HepG2 (cell line): ENCODE data around the gene MORC4. TPM values are rescaled to one million over a fixed set of nuclear protein-coding genes. Genes with fewer than 3 reads are reported as not detected.

Experiments
- ATAC-seq: fragments of 200-7000 bp; cut with Tn5 transposase; 3 replicates; pipeline ENCODE4 v1.9.1; 2020; ENCODE audit warnings: mild to moderate bottlenecking, moderate library complexity
- BruUV-seq: library from RNA; stranded (reverse); fragments of 400-500 nt; replicated peaks from 2 replicates; lab custom pipeline; 2021; lab: Mats Ljungman, UMichigan
- CTCF ChIA-PET: fragments of 300-600 bp; formaldehyde crosslinking; extraction: SDS; loops from one replicate; lab custom pipeline; 2021; ENCODE audit warnings: low total read pairs, inconsistent platforms, low intra/inter-chr PET ratio; lab: Yijun Ruan, JAX
- POLR2A ChIA-PET: fragments of 350-600 bp; sonication (Branson Sonifier 250); formaldehyde crosslinking; loops from one replicate; lab custom pipeline; 2020; ENCODE audit warnings: antibody characterized with exemption, inconsistent platforms; lab: Yijun Ruan, JAX
- DNase-seq: peaks from one replicate; pipeline ENCODE4 v3.0.0-alpha.2; 2015; ENCODE audit warnings: low spot score
- FAIRE-seq: peaks from 3 replicates; lab custom pipeline; 2011; peaks lifted over from hg19 to GRCh38; lab: Jason Lieb, UNC
- H2AFZ ChIP-seq: one replicate; pipeline ENCODE4 v1.6.1; 2011; ENCODE audit warnings: low read length, inconsistent platforms
- H3K27ac ChIP-seq: fragments of 300-600 bp; 3 replicates; pipeline ENCODE4 v1.8.0; 2011; ENCODE audit warnings: mixed run types, mild to moderate bottlenecking, mixed read lengths, low read length, inconsistent platforms; ENCODE audit not compliant: insufficient read depth; ENCODE audit errors: extremely low read length
- H3K27me3 ChIP-seq, 2 experiments: fragments of 200-600 bp in 1 of 2; 2 replicates in 1 of 2; 3 replicates in 1 of 2; pipeline versions ENCODE4 v1.6.0 to v1.8.0; 2011; ENCODE audit warnings: low read length in 2 of 2, mild to moderate bottlenecking in 2 of 2, moderate library complexity in 2 of 2, inconsistent platforms in 1 of 2; ENCODE audit not compliant: insufficient read depth in 2 of 2, control insufficient read depth in 1 of 2
- H3K36me3 ChIP-seq, 2 experiments: fragments of 200-600 bp in 1 of 2; replicated peaks in 1 of 2; 2 replicates in 1 of 2; 3 replicates in 1 of 2; pipeline versions ENCODE4 v1.5.1 to v1.8.0; 2011; ENCODE audit warnings: low read length in 2 of 2, inconsistent platforms in 1 of 2; ENCODE audit not compliant: insufficient read depth in 2 of 2, control insufficient read depth in 1 of 2
- H3K4me1 ChIP-seq: 2 replicates; pipeline ENCODE4 v1.5.1; 2012; ENCODE audit warnings: low read length, inconsistent platforms; ENCODE audit not compliant: insufficient read depth
- H3K4me2 ChIP-seq: 2 replicates; pipeline ENCODE4 v1.6.0; 2011; ENCODE audit warnings: low read depth, low read length, inconsistent platforms
- H3K4me3 ChIP-seq, 3 experiments: fragments of 200-600 bp in 1 of 3; sonication (generic), shearing (Covaris generic) in 1 of 3; replicated peaks in 1 of 3; 2 replicates each; pipeline ENCODE4 v1.5.1; 2011 to 2016; ENCODE audit warnings: low read length in 3 of 3, inconsistent platforms in 2 of 3, low read depth in 2 of 3, mild to moderate bottlenecking in 2 of 3, control low read depth in 1 of 3, mixed read lengths in 1 of 3; ENCODE audit not compliant: insufficient read depth in 1 of 3
- H3K79me2 ChIP-seq: one replicate; pipeline ENCODE4 v1.6.1; 2011; ENCODE audit warnings: low read length, inconsistent platforms; ENCODE audit not compliant: insufficient read depth
- H3K9ac ChIP-seq: 2 replicates; pipeline ENCODE4 v1.6.0; 2011; ENCODE audit warnings: mild to moderate bottlenecking, low read depth, low read length, inconsistent platforms; ENCODE audit not compliant: insufficient read depth
- H3K9me3 ChIP-seq: 2 replicates; pipeline ENCODE4 v1.5.1; 2012; ENCODE audit warnings: mild to moderate bottlenecking, low read length
- H4K20me1 ChIP-seq: 2 replicates; pipeline ENCODE4 v1.6.0; 2011; ENCODE audit warnings: inconsistent platforms, mild to moderate bottlenecking, low read length, moderate library complexity; ENCODE audit not compliant: insufficient read depth
- ARID4A ChIP-seq: sonication (generic); formaldehyde crosslinking; IDR thresholded peaks from 2 replicates; pipeline ENCODE4 v1.5.0; 2020; ENCODE audit warnings: mild to moderate bottlenecking, missing genetic modification reagents, borderline replicate concordance
- BCL3 ChIP-seq: sonication (generic); formaldehyde crosslinking; IDR thresholded peaks from 2 replicates; pipeline ENCODE4 v1.5.1; 2020; ENCODE audit warnings: mild to moderate bottlenecking, missing genetic modification reagents, moderate library complexity
- CEBPG ChIP-seq: IDR thresholded peaks from 2 replicates; pipeline ENCODE4 v1.6.1; 2016
- CREB1 ChIP-seq, 2 experiments: fragments of 450-650 bp in 1 of 2; IDR thresholded peaks; 2 replicates each; pipeline ENCODE4 v1.6.1; 2016 to 2017; ENCODE audit warnings: control low read depth in 1 of 2, mild to moderate bottlenecking in 1 of 2, missing compliant biosample characterization in 1 of 2, missing genetic modification characterization in 1 of 2
- CREM ChIP-seq, 2 experiments: sonication (generic) in 1 of 2; formaldehyde crosslinking in 1 of 2; IDR thresholded peaks; 2 replicates each; pipeline versions ENCODE4 v1.4.0 to v1.6.1; 2016 to 2020; ENCODE audit warnings: antibody characterized with exemption in 1 of 2, mild to moderate bottlenecking in 1 of 2, missing genetic modification reagents in 1 of 2
- DRAP1 ChIP-seq: IDR thresholded peaks from 2 replicates; pipeline ENCODE4 v1.6.1; 2016; ENCODE audit warnings: missing genetic modification reagents, missing compliant biosample characterization
- EHMT2 ChIP-seq: fragments of 200-600 bp; sonication (generic); IDR thresholded peaks from 2 replicates; pipeline ENCODE4 v1.7.0; 2017; ENCODE audit warnings: antibody characterized with exemption, low read depth, low read length, borderline replicate concordance
- ELF4 ChIP-seq: sonication (generic); formaldehyde crosslinking; IDR thresholded peaks from 2 replicates; pipeline ENCODE4 v1.5.0; 2020; ENCODE audit warnings: missing genetic modification reagents, mild to moderate bottlenecking, moderate library complexity, borderline replicate concordance
- NFKB2 ChIP-seq: sonication (generic); formaldehyde crosslinking; IDR thresholded peaks from 2 replicates; pipeline ENCODE4 v1.4.0; 2020; ENCODE audit warnings: missing genetic modification reagents, borderline replicate concordance
- NONO ChIP-seq, 2 experiments: fragments of 450-650 bp in 1 of 2; sonication (generic) in 1 of 2; formaldehyde crosslinking in 1 of 2; IDR thresholded peaks in 1 of 2; conservative IDR thresholded peaks in 1 of 2; 2 replicates each; pipeline versions ENCODE4 v1.6.1 to v1.8.0; 2017 to 2022; ENCODE audit warnings: mild to moderate bottlenecking in 1 of 2, missing genetic modification reagents in 1 of 2, moderate library complexity in 1 of 2
- POLR2A ChIP-seq, 2 experiments: IDR thresholded peaks; 2 replicates each; pipeline ENCODE4 v1.6.1; 2011; ENCODE audit warnings: low read depth in 2 of 2, low read length in 2 of 2, mild to moderate bottlenecking in 1 of 2, moderate library complexity in 1 of 2; ENCODE audit not compliant: insufficient read depth in 1 of 2
- RBFOX2 ChIP-seq: fragments of 200-400 bp; formaldehyde crosslinking; IDR thresholded peaks from 2 replicates; pipeline ENCODE4 v1.6.1; 2017; ENCODE audit warnings: low read depth, mild to moderate bottlenecking, low read length
- U2AF1 ChIP-seq: fragments of 200-400 bp; formaldehyde crosslinking; optimal IDR thresholded peaks from 2 replicates; pipeline ENCODE3; 2017; ENCODE audit warnings: mild to moderate bottlenecking, low read depth, low read length
- ZC3H13 ChIP-seq: sonication (generic); formaldehyde crosslinking; IDR thresholded peaks from 2 replicates; pipeline ENCODE4 v1.8.1; 2023; ENCODE audit warnings: mild to moderate bottlenecking, missing genetic modification reagents, moderate library complexity
- ZFY ChIP-seq: sonication (generic); formaldehyde crosslinking; IDR thresholded peaks from 2 replicates; pipeline ENCODE4 v1.4.0; 2020; ENCODE audit warnings: missing genetic modification reagents
- ZNF264 ChIP-seq: sonication (generic); formaldehyde crosslinking; IDR thresholded peaks from 2 replicates; pipeline ENCODE4 v1.4.0; 2020; ENCODE audit warnings: missing genetic modification reagents
- ZNF761 ChIP-seq: sonication (generic); formaldehyde crosslinking; conservative IDR thresholded peaks from 2 replicates; pipeline ENCODE4 v1.4.0; 2020; ENCODE audit warnings: mild to moderate bottlenecking, missing genetic modification reagents
- ZNF768 ChIP-seq: sonication (generic); formaldehyde crosslinking; IDR thresholded peaks from 2 replicates; pipeline ENCODE4 v1.4.0; 2020; ENCODE audit warnings: missing genetic modification reagents
- WGBS: methylation state at CpG from one replicate; pipeline ENCODE4 v1.1.6; 2017; ENCODE audit warnings: low lambda C conversion rate; 5-methylcytosine and 5-hydroxymethylcytosine counted together
- in situ Hi-C: cut with HindIII; loops from 2 replicates; pipeline ENCODE4 v1.10.0; 2017; ENCODE audit warnings: low pct_unique_long_range_greater_than_20kb; ENCODE audit not compliant: extremely low pct_ligation_motif_present
- intact Hi-C: fragments of 100-400 bp; cut with micrococcal nuclease; formaldehyde crosslinking; loops from one replicate; pipeline ENCODE4 v1.10.0; 2022; ENCODE audit not compliant: unreplicated experiment
- polyA plus RNA-seq, 8 experiments: library from polyadenylated mRNA; depleted of rRNA in 3 of 8; stranded (reverse) in 7 of 8; unstranded in 1 of 8; fragments of >200 nt; fragmentation: Illumina TruSeq in 4 of 8; extraction: Trizol in 4 of 8; gene quantifications; 2 replicates each; pipeline versions ENCODE4 v1.2.1 to v1.2.3, GENCODE V29; 2011 to 2016; ENCODE audit warnings: low read depth in 4 of 8, missing spikeins in 1 of 8, mixed read lengths in 1 of 8; ENCODE audit not compliant: insufficient read depth in 1 of 8
- total RNA-seq, 5 experiments: library from RNA; depleted of rRNA; stranded (reverse); fragments of >200 nt; fragmentation: Illumina TruSeq; extraction: Trizol; gene quantifications; 2 replicates each; pipeline ENCODE4 v1.2.3, GENCODE V29; 2016; ENCODE audit warnings: low read depth in 1 of 5

Gene MORC4
- total and polyA plus RNA-seq, 2 of the 13 experiments (the other 11 are each of a cell fraction or from before 2014, with no cell fraction given), result 7.3 to 17.6 TPM

- Histone ChIP-seq H3K9ac (peak overlapping the region; percentile 59), H3K4me3 (peak overlapping the region; percentile 19 to 58 (median 45)), H3K27me3 (no peaks in the 10 kb centered on the region), H2AFZ (no peak overlapping the region), H3K4me2 (peak overlapping the region; percentile 86), H3K27ac (peak overlapping the region; percentile 90), H4K20me1 (no peaks in the 10 kb centered on the region), H3K36me3 (no peaks in the 10 kb centered on the region), H3K4me1 (peaks cover 52% of the 10 kb centered on the region), H3K79me2 (no peaks in the 10 kb centered on the region), H3K9me3 (no peaks in the 10 kb centered on the region)
- intact Hi-C loops, result loop anchor here (1.0 to 2.0 kb wide), 2 partner anchors 22 to 35 kb away; no protein-coding TSS in a partner anchor
- 3% methylated on average over 5 of the region's 6 CpGs for WGBS
- CTCF ChIA-PET, result interaction anchor here (1.1 kb wide), 1 partner anchor 35 kb away, joined by 4 read pairs; no protein-coding TSS in a partner anchor
- TF ChIP-seq NFKB2 (CRISPR knock-in tag), result no peak
- no peak for TF ChIP-seq DRAP1
- peak in 1 of 2 experiments; percentile 6; a peak in 1 of 4 replicates for TF ChIP-seq POLR2A (IDR thresholded peaks at IDR 0.05; ENCODE audit: insufficient read depth in 1 of 2, low read depth in 2 of 2, low read length in 2 of 2)
- TF ChIP-seq CREB1 (IDR thresholded peaks at IDR 0.05), result no peak
- 0 out of 2 replicates have a peak, but pooled peaks have one; percentile 16 for TF ChIP-seq CREB1 (CRISPR knock-in tag; IDR thresholded peaks at IDR 0.05)
- TF ChIP-seq ZNF761 (CRISPR knock-in tag), result no peak
- 0 out of 2 replicates have a peak, but pooled peaks have one; percentile 25 for TF ChIP-seq ARID4A (CRISPR knock-in tag)
- peak; percentile 24; the same call in 1 of the 2 replicates for TF ChIP-seq ZFY (CRISPR knock-in tag)
- TF ChIP-seq ELF4 (CRISPR knock-in tag), result 0 out of 2 replicates have a peak, but pooled peaks have one; percentile 1
- no peak for TF ChIP-seq EHMT2
- TF ChIP-seq CEBPG (CRISPR knock-in tag), result peak; percentile 13; the same call in 1 of the 2 replicates
- TF ChIP-seq ZNF768 (CRISPR knock-in tag), result 0 out of 2 replicates have a peak, but pooled peaks have one; percentile 29
- no peak for TF ChIP-seq NONO (IDR thresholded peaks at IDR 0.05)
- no peak for TF ChIP-seq NONO (CRISPR knock-in tag; conservative IDR thresholded peaks at IDR 0.05)
- TF ChIP-seq U2AF1, result peak; percentile 68
- no peak for TF ChIP-seq ZC3H13 (CRISPR knock-in tag)
- TF ChIP-seq BCL3 (CRISPR knock-in tag), result no peak
- TF ChIP-seq ZNF264 (CRISPR knock-in tag), result no peak
- peak; percentile 47; the same call in 1 of the 2 replicates for TF ChIP-seq RBFOX2
- no peak for TF ChIP-seq CREM (IDR thresholded peaks at IDR 0.05)
- TF ChIP-seq CREM (CRISPR knock-in tag; IDR thresholded peaks at IDR 0.05), result no peak
- ATAC-seq (no peak; the same call in 2 of the 3 replicates), FAIRE-seq (no peak), DNase-seq (no peak)
- in situ Hi-C loops, result no loop called here
- TSS peak; percentile 71 for BruUV-seq
- POLR2A ChIA-PET, result interaction anchor here (1.1 to 3.2 kb wide), 10 partner anchors 8 to 696 kb away, joined by 3 to 76 read pairs (median 6); partner anchors contain the start of genes PRPS1 and RIPPLY1
These were observed 67.0 kb downstream of the MORC4 start for GRCh38 chrX:106932960-106933537.
